GM10847 (cell line): Measurements from ENCODE around the gene ABLIM2.

Experiments used
- POLR2A ChIP-seq: IDR thresholded peaks from 2 replicates; pipeline ENCODE4 v1.6.1; 2011; ENCODE audit not compliant: insufficient read length; ENCODE audit errors: extremely low read depth

The ABLIM2 gene

DNA sequence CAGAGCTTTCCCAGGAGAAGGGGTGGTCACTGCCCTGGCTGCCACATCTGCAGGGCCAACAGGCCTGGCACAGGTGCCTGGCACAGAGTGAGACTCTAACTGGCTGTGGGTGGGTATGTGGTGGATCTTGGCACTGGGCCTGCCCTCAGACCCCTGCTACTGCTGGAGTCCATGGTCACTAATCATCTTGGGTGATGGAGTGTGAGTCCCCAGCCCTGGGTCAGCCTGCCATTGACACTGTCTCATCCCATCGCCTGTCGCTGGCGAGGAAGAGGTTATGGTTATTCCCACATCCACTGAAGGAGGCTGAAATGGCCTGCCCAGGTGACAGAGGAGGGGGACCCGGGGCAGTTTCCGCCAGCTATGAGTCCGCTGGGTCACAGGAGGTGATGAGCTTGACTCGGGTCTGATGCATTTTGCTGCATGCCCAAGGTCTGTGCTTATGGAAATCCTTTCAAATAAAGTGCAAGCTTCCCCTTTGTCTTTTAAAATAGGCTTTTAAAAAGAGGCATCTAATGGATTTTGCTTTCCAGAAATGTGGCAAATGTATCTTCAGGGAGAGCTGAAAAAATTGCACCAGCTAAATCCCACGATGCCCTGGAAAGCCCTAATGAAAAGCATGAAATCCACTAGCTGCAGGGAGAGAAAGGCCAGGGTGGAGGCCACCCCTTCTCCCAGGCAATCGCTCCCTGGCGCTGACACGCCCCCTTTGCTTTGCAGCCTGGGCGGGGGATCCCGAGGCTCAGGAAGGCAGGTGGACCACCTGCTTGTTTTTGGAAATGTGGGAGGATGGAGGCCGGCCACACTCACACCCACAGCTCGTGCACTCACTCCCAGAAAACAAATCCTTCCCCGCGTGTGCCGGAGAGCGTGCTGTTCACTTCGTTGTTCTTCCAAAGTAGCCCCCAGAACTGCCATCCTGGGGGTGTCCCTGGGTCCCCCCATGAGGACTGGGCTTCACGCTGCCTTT lies 54.9 kb downstream of the ABLIM2 start:
- no peak for TF ChIP-seq POLR2A

DNA sequence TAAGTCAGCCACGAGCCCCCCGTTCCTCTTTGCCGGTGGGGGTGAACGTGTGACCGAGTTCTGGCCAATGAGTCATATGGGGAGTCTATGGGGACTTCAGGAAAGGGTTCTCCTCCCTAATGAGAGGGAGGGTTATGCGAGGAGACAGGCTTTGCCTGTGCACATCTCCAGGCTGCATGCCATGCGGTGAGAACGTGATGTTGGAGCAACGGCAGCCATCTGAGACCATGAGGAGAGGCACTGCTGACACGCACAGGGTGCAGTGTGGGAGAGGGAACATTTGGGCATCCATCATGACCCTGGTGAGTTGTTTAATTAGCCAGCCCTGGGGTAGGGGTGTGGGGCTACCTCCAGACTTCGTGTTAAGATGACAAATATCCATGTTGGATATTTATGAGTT lies 55.8 kb downstream of the ABLIM2 start:
- TF ChIP-seq POLR2A = no peak

DNA sequence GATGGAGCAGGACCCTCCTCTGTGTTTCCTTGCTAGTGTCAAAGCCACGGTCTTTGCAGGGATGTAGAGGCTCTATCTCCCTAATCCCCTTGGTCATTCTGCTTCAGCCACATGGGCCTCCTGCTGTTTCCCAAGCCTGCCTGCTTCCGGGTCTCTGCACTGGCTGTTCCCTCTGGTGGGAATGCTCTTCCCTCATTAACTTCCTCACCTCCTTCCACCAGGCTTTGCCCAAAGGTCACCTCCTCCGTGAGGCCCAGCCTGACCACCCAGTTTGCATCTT lies 56.6 kb downstream of the ABLIM2 start:
- TF ChIP-seq POLR2A = no peak

DNA sequence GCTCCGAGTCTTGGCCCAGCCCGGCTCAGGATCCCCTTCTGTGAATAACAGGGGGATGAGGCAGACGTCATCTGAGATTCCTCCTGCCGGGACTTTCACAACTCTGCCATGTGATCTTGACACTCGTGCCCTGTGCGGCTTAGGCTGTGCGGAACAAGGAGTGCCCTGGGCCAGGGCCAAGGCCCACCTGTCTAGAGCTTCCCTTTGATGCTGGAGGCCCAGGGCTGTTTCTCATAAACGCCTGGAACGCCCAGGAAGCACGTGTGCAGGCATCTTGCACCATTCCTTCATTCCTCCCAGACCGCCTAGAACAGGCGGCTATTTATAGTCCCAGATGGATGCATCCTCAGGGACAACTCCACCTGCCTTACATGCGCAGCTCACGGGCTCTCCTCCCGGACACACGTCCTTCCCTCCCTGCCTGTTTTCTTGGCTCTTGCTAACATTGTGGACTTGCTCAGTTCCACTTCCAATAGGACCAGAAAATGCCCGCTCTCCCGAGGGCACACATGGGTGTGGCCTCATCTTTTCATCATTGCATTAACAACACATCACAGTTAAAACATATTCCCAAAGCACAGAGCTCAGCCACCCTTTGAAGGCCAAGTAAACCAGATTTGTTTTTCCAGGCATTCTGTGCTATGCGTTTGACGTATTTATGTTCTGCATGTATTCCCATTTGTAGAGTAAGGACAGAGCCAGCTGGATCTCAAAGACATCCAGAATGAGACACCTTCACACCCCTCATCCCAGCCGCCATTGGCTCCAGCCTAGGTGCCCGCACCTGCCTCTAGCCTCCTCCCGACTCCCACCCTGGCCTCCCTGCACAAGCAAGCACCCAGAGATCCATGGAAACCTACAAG lies 57.2 kb downstream of the ABLIM2 start:
- TF ChIP-seq POLR2A = no peak

GRCh38 chr4:8099981-8100464 lies 58.6 kb downstream of the ABLIM2 start:
- TF ChIP-seq POLR2A = no peak

GRCh38 chr4:8098506-8098905 lies 60.1 kb downstream of the ABLIM2 start:
- TF ChIP-seq POLR2A = no peak

GRCh38 chr4:8097721-8098345 lies 60.8 kb downstream of the ABLIM2 start:
- TF ChIP-seq POLR2A = no peak

- no peak for TF ChIP-seq POLR2A
These were observed 61.5 kb downstream of the ABLIM2 start for GRCh38 chr4:8097141-8097541.

GRCh38 chr4:8096690-8097061 lies 61.9 kb downstream of the ABLIM2 start:
- no peak for TF ChIP-seq POLR2A

GRCh38 chr4:8095956-8096689 lies 62.5 kb downstream of the ABLIM2 start:
- no peak for TF ChIP-seq POLR2A

DNA sequence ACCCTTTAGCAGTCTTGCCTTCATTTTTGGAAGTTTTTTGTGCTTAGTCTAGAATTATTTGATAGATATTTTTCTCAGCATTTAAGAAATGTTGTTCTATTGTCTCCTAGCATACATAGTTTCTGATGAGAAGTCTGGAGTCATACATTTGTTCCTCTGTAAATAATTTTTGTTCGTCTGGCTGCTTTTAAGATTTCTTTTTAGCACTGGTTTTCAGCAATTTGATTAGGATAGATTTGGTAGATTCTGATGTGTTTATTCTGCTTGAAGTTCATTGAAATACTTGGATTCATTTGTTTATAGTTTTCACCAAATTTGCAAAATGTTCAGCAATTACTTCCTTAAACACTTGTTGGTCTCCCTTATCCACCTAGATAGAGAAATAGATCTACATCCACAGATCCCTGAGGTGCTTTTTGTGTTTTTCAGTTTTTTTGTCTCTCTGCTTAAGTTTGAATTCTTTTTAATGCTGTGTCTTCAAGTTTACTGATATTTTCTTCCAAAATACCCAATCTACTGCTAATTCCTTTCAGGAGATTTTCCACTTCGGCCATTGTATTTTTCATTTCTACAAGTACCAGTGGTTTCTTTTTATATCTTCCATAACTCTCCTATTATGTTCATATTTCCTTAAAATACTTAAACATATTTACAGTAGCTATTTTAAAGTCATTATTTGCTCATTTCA lies 64.9 kb downstream of the ABLIM2 start:
- TF ChIP-seq POLR2A = no peak

DNA sequence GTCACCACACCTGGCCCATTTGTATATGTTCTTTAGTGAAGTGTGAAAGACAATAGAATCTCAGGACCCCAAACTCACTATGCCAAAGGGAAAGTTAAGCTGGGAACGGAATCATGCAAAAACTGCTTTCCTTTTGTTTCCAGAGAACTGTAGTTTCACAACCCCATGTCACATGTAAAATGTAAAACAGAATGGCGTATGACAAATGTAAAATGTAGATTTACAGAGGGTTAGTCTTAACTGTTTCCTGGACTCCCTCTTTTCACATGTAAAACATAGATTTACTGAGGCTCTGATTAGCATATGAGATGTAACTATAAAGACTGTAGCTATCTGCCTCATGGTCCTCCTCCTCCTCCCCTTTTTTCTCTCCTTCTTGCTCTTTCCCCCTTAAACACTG lies 66.3 kb downstream of the ABLIM2 start:
- no peak for TF ChIP-seq POLR2A

GRCh38 chr4:8090744-8091301 lies 67.8 kb downstream of the ABLIM2 start:
- TF ChIP-seq POLR2A = no peak

DNA sequence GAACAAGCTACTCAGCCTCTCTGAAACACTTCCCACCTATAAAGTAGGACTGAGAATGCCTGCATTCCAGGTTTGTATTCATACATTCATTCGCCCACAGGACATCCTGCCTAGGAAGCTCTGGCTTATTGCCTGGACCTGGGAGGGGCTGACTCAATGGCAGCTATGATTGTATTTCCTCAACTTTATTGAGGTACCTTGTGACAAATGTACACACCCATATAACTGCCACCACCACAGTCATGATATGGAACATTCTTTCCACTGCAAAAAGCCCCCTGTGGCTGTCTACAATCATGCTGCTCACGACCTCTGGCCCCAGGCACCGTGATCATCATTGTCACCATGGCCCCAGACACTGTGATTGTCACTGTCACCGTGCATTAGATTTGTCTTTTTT lies 68.3 kb downstream of the ABLIM2 start:
- no peak for TF ChIP-seq POLR2A
